ENCODE measurements around the gene P2RY4.

P2RY4 gene

DNA sequence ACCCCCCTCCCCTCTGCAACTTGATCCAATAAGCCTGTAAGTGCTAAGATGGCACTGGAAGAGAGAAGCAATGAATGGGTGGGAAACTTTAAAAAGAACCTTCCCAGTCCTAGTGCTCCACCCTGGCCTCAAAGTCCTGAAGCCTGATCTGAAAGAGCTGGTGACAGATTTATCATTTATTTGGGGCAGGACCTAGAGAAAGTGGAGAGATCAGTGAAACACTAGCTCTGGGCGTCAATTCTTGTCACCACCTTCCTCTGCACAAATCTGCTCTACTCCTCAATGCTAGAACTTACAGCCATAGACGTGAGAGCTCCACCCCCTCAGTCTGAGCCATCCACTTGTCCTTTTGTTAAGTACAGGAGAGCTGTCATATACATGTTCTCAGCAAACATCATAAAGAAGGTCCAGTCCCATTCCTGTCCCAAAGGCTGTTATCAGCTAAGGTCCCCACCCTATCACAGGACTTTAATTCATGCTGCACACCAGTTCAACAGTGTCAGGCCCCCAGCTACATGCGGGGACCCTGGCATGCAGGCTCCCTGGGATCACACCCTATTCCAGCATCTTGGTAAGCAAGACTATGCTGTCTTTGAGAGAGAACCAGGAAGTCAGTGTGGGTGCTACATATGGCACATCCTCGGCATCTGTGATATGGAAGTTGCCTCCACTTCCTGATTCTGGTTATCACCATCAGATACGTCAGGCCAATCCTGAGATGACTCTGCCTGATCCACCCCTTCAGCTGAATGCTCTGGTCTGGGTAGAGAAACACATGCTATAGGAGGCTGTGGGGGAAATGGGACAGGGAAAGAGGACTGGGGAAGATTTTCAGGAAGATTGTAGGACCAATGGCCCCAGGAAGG lies 2.3 kb downstream of the P2RY4 start:
- TF ChIP-seq, protein P1, sequence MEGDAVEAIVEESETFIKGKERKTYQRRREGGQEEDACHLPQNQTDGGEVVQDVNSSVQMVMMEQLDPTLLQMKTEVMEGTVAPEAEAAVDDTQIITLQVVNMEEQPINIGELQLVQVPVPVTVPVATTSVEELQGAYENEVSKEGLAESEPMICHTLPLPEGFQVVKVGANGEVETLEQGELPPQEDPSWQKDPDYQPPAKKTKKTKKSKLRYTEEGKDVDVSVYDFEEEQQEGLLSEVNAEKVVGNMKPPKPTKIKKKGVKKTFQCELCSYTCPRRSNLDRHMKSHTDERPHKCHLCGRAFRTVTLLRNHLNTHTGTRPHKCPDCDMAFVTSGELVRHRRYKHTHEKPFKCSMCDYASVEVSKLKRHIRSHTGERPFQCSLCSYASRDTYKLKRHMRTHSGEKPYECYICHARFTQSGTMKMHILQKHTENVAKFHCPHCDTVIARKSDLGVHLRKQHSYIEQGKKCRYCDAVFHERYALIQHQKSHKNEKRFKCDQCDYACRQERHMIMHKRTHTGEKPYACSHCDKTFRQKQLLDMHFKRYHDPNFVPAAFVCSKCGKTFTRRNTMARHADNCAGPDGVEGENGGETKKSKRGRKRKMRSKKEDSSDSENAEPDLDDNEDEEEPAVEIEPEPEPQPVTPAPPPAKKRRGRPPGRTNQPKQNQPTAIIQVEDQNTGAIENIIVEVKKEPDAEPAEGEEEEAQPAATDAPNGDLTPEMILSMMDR (IDR thresholded peaks at IDR 0.05; ENCODE audit: control insufficient read depth, insufficient read depth, low read depth, low read length, missing control alignments) = no peak

GRCh38 chrX:70255452-70255851 lies 4.6 kb downstream of the P2RY4 start:
- no peak overlapping the region for H3K4me3 ChIP-seq (ENCODE audit: control insufficient read depth, low read depth, low read length)
- TF ChIP-seq, protein P1 (IDR thresholded peaks at IDR 0.05; ENCODE audit: control insufficient read depth, insufficient read depth, low read depth, low read length, missing control alignments) = no peak
- DNase-seq (ENCODE audit: low read depth) = no peak

More for the DNA sequence above, 2.3 kb downstream of the P2RY4 start:
- no peak for DNase-seq (ENCODE audit: low read depth)
- no peak overlapping the region for H3K4me3 ChIP-seq (ENCODE audit: control insufficient read depth, low read depth, low read length)

- H3K4me3 ChIP-seq (ENCODE audit: control insufficient read depth, low read depth, low read length) = no peak overlapping the region
- TF ChIP-seq, protein P1 (IDR thresholded peaks at IDR 0.05; ENCODE audit: control insufficient read depth, insufficient read depth, low read depth, low read length, missing control alignments) = no peak
- no peak for DNase-seq (ENCODE audit: low read depth)
Measured at GRCh38 chrX:70254909-70255308, 5.1 kb downstream of the P2RY4 start.

DNA sequence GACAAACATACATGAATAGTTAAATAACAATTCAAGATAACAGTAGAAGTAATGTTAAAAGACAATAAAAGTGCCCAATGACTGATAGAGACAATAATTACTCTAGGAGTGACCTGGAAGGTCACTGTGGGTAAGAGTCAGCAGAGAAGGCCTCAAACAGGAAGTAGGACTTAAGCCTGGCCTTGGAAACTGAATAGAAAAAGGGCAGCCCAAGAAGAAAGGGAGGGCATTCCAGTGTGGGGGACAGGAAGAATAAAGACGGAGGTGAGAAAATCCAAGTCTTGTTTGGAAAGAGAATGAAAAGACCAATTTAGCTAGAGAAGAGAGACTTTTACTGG lies 6.0 kb downstream of the P2RY4 start:
- no peak for DNase-seq (ENCODE audit: low read depth)
- TF ChIP-seq, protein P1 (IDR thresholded peaks at IDR 0.05; ENCODE audit: control insufficient read depth, insufficient read depth, low read depth, low read length, missing control alignments) = no peak
- no peak overlapping the region for H3K4me3 ChIP-seq (ENCODE audit: control insufficient read depth, low read depth, low read length)

GRCh38 chrX:70253377-70254062 lies 6.5 kb downstream of the P2RY4 start:
- DNase-seq (ENCODE audit: low read depth) = no peak
- TF ChIP-seq, protein P1 (IDR thresholded peaks at IDR 0.05; ENCODE audit: control insufficient read depth, insufficient read depth, low read depth, low read length, missing control alignments) = no peak
- no peak overlapping the region for H3K4me3 ChIP-seq (ENCODE audit: control insufficient read depth, low read depth, low read length)

DNA sequence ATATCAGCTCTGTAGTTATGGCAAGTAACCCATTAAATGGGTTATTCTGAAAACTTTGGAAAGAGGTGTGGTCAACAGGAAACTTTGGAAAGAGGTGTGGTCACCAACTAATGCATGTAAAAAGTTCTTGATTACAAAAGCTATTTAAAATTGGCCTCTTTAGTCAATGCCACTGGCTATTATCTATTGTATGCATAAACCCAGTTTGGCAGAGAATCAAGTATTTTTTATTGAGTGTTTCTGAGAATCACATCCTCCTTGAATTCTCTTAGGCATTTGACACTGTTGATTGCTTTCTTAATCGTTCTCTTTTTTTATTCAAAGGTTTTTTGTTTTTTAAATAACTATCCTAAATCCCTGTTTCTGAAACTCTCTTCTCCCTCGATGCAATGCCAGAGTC lies 7.5 kb downstream of the P2RY4 start:
- DNase-seq (ENCODE audit: low read depth) = no peak
- no peak overlapping the region for H3K4me3 ChIP-seq (ENCODE audit: control insufficient read depth, low read depth, low read length)

More for the DNA sequence above, 7.5 kb downstream of the P2RY4 start:
- TF ChIP-seq, protein P1 (IDR thresholded peaks at IDR 0.05; ENCODE audit: control insufficient read depth, insufficient read depth, low read depth, low read length, missing control alignments) = no peak

All from AG09309 (cell line).